HL-60/S4 treated with retinoic acid at 250 ng/mL for 4 days and 3 days (cell line): ENCODE results near the gene ZNF234.
"Not testable (repeated sequence)": the region's sequence is repeated elsewhere in the genome, so short reads cannot be mapped to it uniquely, and the experiment has no call there.

Source experiments
- in situ Hi-C: fragments of 300-500 bp; cut with MboI; formaldehyde crosslinking; loops from 2 replicates; pipeline ENCODE4 v1.7.0; 2022; ENCODE audit warnings: low sequenced_read_pairs

The ZNF234 gene

GRCh38 chr19:44141191-44142058 is at the start of gene ZNF234:
ZNF234 (plus strand) TSS chr19:44141554; CDS start chr19:44144633, 3,079 bp downstream.
- in situ Hi-C loops = no loop called here

- in situ Hi-C loops = no loop called here
Observed at GRCh38 chr19:44092108-44092507, 49.2 kb upstream of the ZNF234 start.

- in situ Hi-C loops = no loop called here
Observed at GRCh38 chr19:44093931-44094765, 47.2 kb upstream of the ZNF234 start, which contains the start of gene ZNF224. ZNF224 (plus strand) TSS chr19:44094361; CDS start chr19:44097874, 3,513 bp downstream.

- in situ Hi-C loops = no loop called here
Observed at GRCh38 chr19:44107751-44108150, 33.6 kb upstream of the ZNF234 start.

- in situ Hi-C loops = no loop called here
Observed at GRCh38 chr19:44109458-44109857, 31.9 kb upstream of the ZNF234 start.

- in situ Hi-C loops = no loop called here
Observed at GRCh38 chr19:44111910-44112463, 29.4 kb upstream of the ZNF234 start.

- in situ Hi-C loops = no loop called here
Observed at GRCh38 chr19:44112802-44113137, 28.6 kb upstream of the ZNF234 start.

GRCh38 chr19:44113138-44113783 is 28.1 kb upstream of the ZNF234 start, which contains the start of gene ZNF225:
ZNF225 (plus strand) TSS chr19:44113399; CDS start chr19:44115828, 2,429 bp downstream.
- in situ Hi-C loops = no loop called here

- in situ Hi-C loops = no loop called here
Observed at GRCh38 chr19:44113784-44114390, 27.5 kb upstream of the ZNF234 start.

- in situ Hi-C loops = not testable (repeated sequence)
Observed at GRCh38 chr19:44121162-44121561, 20.2 kb upstream of the ZNF234 start.

- in situ Hi-C loops = no loop called here
Observed at GRCh38 chr19:44131955-44132354, 9.4 kb upstream of the ZNF234 start.

GRCh38 chr19:44142059-44142433 is 692 bp downstream of the ZNF234 start:
- in situ Hi-C loops = no loop called here

- in situ Hi-C loops = no loop called here
Observed at GRCh38 chr19:44149776-44150175, 8.4 kb downstream of the ZNF234 start.

GRCh38 chr19:44151491-44151890 is 10.1 kb downstream of the ZNF234 start:
- in situ Hi-C loops = no loop called here

- in situ Hi-C loops = no loop called here
Observed at GRCh38 chr19:44156475-44156874, 15.1 kb downstream of the ZNF234 start.

- in situ Hi-C loops = no loop called here
Observed at GRCh38 chr19:44163789-44164188, 22.4 kb downstream of the ZNF234 start.

- in situ Hi-C loops = no loop called here
Observed at GRCh38 chr19:44164327-44164672, 22.9 kb downstream of the ZNF234 start.

GRCh38 chr19:44164673-44165512 is 23.5 kb downstream of the ZNF234 start, which contains the start of gene ZNF226:
ZNF226 (plus strand) TSS chr19:44165100; CDS start chr19:44170081, 4,981 bp downstream.
- in situ Hi-C loops = no loop called here

GRCh38 chr19:44170660-44171059 is 29.3 kb downstream of the ZNF234 start:
- in situ Hi-C loops = not testable (repeated sequence)

- in situ Hi-C loops = no loop called here
Observed at GRCh38 chr19:44176590-44176989, 35.2 kb downstream of the ZNF234 start.
